ENCODE measurements around the gene SNTN. TPM values are rescaled to one million over a fixed set of nuclear protein-coding genes. Genes with fewer than 3 reads are reported as not detected.
A peak's percentile ranks its signal among the peaks of the same experiment; 100 is the strongest.
"Not testable (repeated sequence)": the region's sequence is repeated elsewhere in the genome, so short reads cannot be mapped to it uniquely, and the experiment has no call there.

The SNTN gene
- total RNA-seq, 4 donors from 2014 or later, result not detected

DNA sequence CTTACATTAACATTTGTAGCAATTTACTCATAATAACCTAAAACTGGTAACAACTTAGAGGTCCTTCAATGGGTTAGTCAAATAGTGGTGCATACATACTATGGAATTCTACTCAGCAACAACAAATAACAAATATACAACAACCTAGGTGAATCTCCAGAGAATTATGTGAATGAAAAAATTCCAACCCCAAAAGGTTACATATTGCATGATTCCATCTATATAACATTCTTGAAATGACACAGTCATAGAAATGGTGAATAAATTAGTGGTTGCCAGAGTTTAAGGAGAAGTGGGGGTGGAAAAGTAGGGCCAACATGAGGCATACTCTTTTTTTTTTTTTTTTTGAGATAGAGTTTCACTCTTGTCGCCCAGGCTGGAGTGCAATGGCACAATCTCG is 12.7 kb upstream of the SNTN start:
- DNase-seq (ENCODE audit: low spot score in 2 of 2), result no peak

GRCh38 chr3:63642488-63642887 is 10.0 kb upstream of the SNTN start:
- H3K9me3 ChIP-seq, result peaks cover 0 to 14% (median 0%) of the 10 kb centered on the region in 4 donors
- no peak overlapping the region for H3K4me3 ChIP-seq
- TF ChIP-seq CTCF (IDR thresholded peaks at IDR 0.05) (no peak), POLR2A (IDR thresholded peaks at IDR 0.05) (no peak), EP300 (IDR thresholded peaks at IDR 0.05) (no peak)
- DNase-seq (ENCODE audit: low spot score in 2 of 2), result no peak
- H3K27ac ChIP-seq, result no peak overlapping the region
- H3K36me3 ChIP-seq, result no peaks in the 10 kb centered on the region
- no peaks in the 10 kb centered on the region for H3K27me3 ChIP-seq
- no peaks in the 10 kb centered on the region for H3K4me1 ChIP-seq
- WGBS, 2 donors, result 69 to 87% methylated on average over 1 of the region's 1 CpG

More for the DNA sequence above, 12.7 kb upstream of the SNTN start:
- Histone ChIP-seq H3K9me3 (peaks cover 0 to 7% (median 0%) of the 10 kb centered on the region in 4 donors), H3K27ac (no peak overlapping the region), H3K4me1 (no peaks in the 10 kb centered on the region), H3K27me3 (no peaks in the 10 kb centered on the region), H3K4me3 (no peak overlapping the region), H3K36me3 (no peaks in the 10 kb centered on the region)
- no peak for TF ChIP-seq POLR2A (IDR thresholded peaks at IDR 0.05)
- TF ChIP-seq CTCF (IDR thresholded peaks at IDR 0.05), result no peak
- no peak for TF ChIP-seq EP300 (IDR thresholded peaks at IDR 0.05)
- WGBS, 2 donors, result 83 to 87% methylated on average over 2 of the region's 2 CpGs

- no peak for DNase-seq (ENCODE audit: low spot score in 2 of 2)
- Histone ChIP-seq H3K9me3 (peaks cover 0 to 14% (median 0%) of the 10 kb centered on the region in 4 donors), H3K27me3 (no peaks in the 10 kb centered on the region), H3K27ac (no peak overlapping the region), H3K4me1 (no peaks in the 10 kb centered on the region), H3K36me3 (no peaks in the 10 kb centered on the region), H3K4me3 (no peak overlapping the region)
- 59 to 60% methylated on average over 5 of the region's 5 CpGs for WGBS, 2 donors
- no peak for TF ChIP-seq EP300 (IDR thresholded peaks at IDR 0.05)
- no peak for TF ChIP-seq POLR2A (IDR thresholded peaks at IDR 0.05)
Measured at GRCh38 chr3:63644212-63644797, 8.2 kb upstream of the SNTN start.

- peak overlapping the region in 1 of 4 donors; percentile 6 for H3K4me3 ChIP-seq
- H3K27ac ChIP-seq; H3K4me1 ChIP-seq; H3K27me3 ChIP-seq; H3K36me3 ChIP-seq; DNase-seq (ENCODE audit: low spot score in 2 of 2): not testable (repeated sequence)
- H3K9me3 ChIP-seq, result peaks cover 0 to 14% (median 0%) of the 10 kb centered on the region in 4 donors
- 69 to 76% methylated on average over 25 of the region's 25 CpGs for WGBS, 2 donors
Measured at GRCh38 chr3:63644928-63645781, 7.3 kb upstream of the SNTN start.

- no peak for DNase-seq (ENCODE audit: low spot score in 2 of 2)
- no peaks in the 10 kb centered on the region for H3K27me3 ChIP-seq
- no peaks in the 10 kb centered on the region for H3K9me3 ChIP-seq
- no peak overlapping the region for H3K4me3 ChIP-seq
- H3K27ac ChIP-seq, result no peak overlapping the region
- WGBS, 2 donors, result 61 to 78% methylated on average over 4 of the region's 4 CpGs
- no peaks in the 10 kb centered on the region for H3K36me3 ChIP-seq
- no peak for TF ChIP-seq EP300 (IDR thresholded peaks at IDR 0.05)
- no peak for TF ChIP-seq CTCF (IDR thresholded peaks at IDR 0.05)
- no peak for TF ChIP-seq POLR2A (IDR thresholded peaks at IDR 0.05)
- H3K4me1 ChIP-seq, result peaks cover 0 to 4% (median 0%) of the 10 kb centered on the region in 4 donors
Measured at GRCh38 chr3:63654211-63654610, 1.7 kb downstream of the SNTN start.

GRCh38 chr3:63654931-63655330 is 2.5 kb downstream of the SNTN start:
- WGBS, 2 donors, result 62 to 82% methylated on average over 5 of the region's 5 CpGs
- peaks cover 0 to 4% (median 0%) of the 10 kb centered on the region in 4 donors for H3K4me1 ChIP-seq
- no peak for DNase-seq (ENCODE audit: low spot score in 2 of 2)
- no peak overlapping the region for H3K27ac ChIP-seq
- H3K9me3 ChIP-seq, result no peaks in the 10 kb centered on the region
- H3K4me3 ChIP-seq, result no peak overlapping the region
- TF ChIP-seq POLR2A (IDR thresholded peaks at IDR 0.05) (no peak), CTCF (IDR thresholded peaks at IDR 0.05) (no peak), EP300 (IDR thresholded peaks at IDR 0.05) (no peak)
- no peaks in the 10 kb centered on the region for H3K27me3 ChIP-seq
- no peaks in the 10 kb centered on the region for H3K36me3 ChIP-seq
